HEK293T (cell line): Measurements from ENCODE around the gene TBX3.

Source experiments
- CTCF ChIA-PET: fragments of 350-600 bp; formaldehyde crosslinking; extraction: SDS; loops from one replicate; lab custom pipeline; 2021; ENCODE audit warnings: antibody characterized with exemption, inconsistent platforms; lab: Yijun Ruan, JAX
- POLR2A ChIA-PET: fragments of 350-600 bp; formaldehyde crosslinking; extraction: SDS; loops from one replicate; lab custom pipeline; 2020; ENCODE audit warnings: antibody characterized with exemption, inconsistent platforms; lab: Yijun Ruan, JAX
- DNase-seq: peaks from one replicate; pipeline ENCODE4 v3.0.0; 2012; ENCODE audit warnings: mixed read lengths; ENCODE audit errors: extremely low spot score
- ARNT ChIP-seq: fragments of 450-650 bp; IDR thresholded peaks from 2 replicates; pipeline ENCODE4 v1.6.1; 2017; ENCODE audit warnings: mild to moderate bottlenecking
- BHLHE40 ChIP-seq: fragments of 450-650 bp; IDR thresholded peaks from 2 replicates; pipeline ENCODE4 v1.6.1; 2016; ENCODE audit warnings: mild to moderate bottlenecking, moderate library complexity, borderline replicate concordance
- CTBP1 ChIP-seq: fragments of 450-650 bp; IDR thresholded peaks from 2 replicates; pipeline ENCODE4 v1.6.1; 2016; ENCODE audit warnings: borderline replicate concordance
- ELF4 ChIP-seq: fragments of 450-650 bp; IDR thresholded peaks from 2 replicates; pipeline ENCODE4 v1.6.1; 2017; ENCODE audit warnings: antibody characterized with exemption
- FOXA1 ChIP-seq: fragments of 450-650 bp; IDR thresholded peaks from 2 replicates; pipeline ENCODE4 v1.6.1; 2016; ENCODE audit warnings: mild to moderate bottlenecking
- FOXK2 ChIP-seq: fragments of 450-650 bp; IDR thresholded peaks from 2 replicates; pipeline ENCODE4 v1.6.1; 2016; ENCODE audit warnings: mild to moderate bottlenecking
- FOXM1 ChIP-seq: fragments of 450-650 bp; IDR thresholded peaks from 2 replicates; pipeline ENCODE4 v1.6.1; 2017; ENCODE audit warnings: mild to moderate bottlenecking, borderline replicate concordance
- HDGF ChIP-seq: fragments of 450-650 bp; IDR thresholded peaks from 2 replicates; pipeline ENCODE4 v1.6.1; 2017; ENCODE audit warnings: antibody characterized with exemption, borderline replicate concordance
- L3MBTL2 ChIP-seq: fragments of 450-650 bp; conservative IDR thresholded peaks from 2 replicates; pipeline ENCODE4 v1.6.1; 2016; ENCODE audit warnings: mild to moderate bottlenecking
- LEF1 ChIP-seq: fragments of 450-650 bp; IDR thresholded peaks from 2 replicates; pipeline ENCODE4 v1.6.1; 2017; ENCODE audit warnings: mild to moderate bottlenecking, borderline replicate concordance
- NFRKB ChIP-seq: fragments of 450-650 bp; IDR thresholded peaks from 2 replicates; pipeline ENCODE4 v1.6.1; 2016; ENCODE audit warnings: mild to moderate bottlenecking, moderate library complexity
- PKNOX1 ChIP-seq: fragments of 450-650 bp; IDR thresholded peaks from 2 replicates; pipeline ENCODE4 v1.6.1; 2016
- SP1 ChIP-seq: fragments of 450-650 bp; IDR thresholded peaks from 2 replicates; pipeline ENCODE4 v1.6.1; 2017
- SUZ12 ChIP-seq: fragments of 450-650 bp; IDR thresholded peaks from 2 replicates; pipeline ENCODE4 v1.6.1; 2016; ENCODE audit warnings: mild to moderate bottlenecking
- TARDBP ChIP-seq: fragments of 450-650 bp; IDR thresholded peaks from 2 replicates; pipeline ENCODE4 v1.6.1; 2016
- ZNF384 ChIP-seq: fragments of 450-650 bp; IDR thresholded peaks from 2 replicates; pipeline ENCODE4 v1.6.1; 2016

TBX3 gene

DNA sequence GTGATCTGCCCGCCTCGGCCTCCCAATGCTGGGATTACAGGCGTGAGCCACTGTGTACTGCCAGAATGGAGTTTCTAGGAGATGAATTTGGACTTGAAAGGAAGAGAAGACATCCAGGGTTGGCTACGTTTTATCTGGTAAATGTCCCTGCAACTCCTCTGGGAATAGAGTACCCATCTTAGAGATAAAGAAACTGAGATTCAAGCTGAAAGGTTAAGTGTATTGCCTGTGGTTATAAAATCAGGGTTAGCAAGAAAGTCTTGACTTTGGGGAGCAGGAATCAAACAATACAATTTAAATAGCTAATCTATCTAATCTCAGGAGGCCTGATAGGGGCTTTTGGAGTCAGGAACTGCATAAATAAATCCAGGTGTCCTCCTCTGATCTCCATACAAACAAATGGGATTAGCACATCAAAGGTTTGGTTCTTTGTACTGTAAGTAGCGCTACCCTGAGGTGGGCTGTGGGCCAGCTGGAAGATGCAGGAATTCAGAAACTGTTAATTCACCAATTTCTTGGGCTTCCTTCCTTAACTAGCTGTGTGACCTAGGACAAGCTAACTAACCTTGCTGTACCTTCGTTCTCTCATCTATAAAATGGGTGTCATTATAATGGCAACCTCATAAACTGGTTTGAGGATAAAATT lies 45.1 kb downstream of the TBX3 start:
- TF ChIP-seq BHLHE40 (no peak), NFRKB (no peak), LEF1 (no peak), SP1 (no peak), SUZ12 (no peak), PKNOX1 (no peak), HDGF (no peak), ARNT (no peak), TARDBP (no peak), FOXK2 (no peak), ELF4 (no peak), FOXM1 (no peak), FOXA1 (no peak), CTBP1 (no peak), ZNF384 (no peak)
- DNase-seq: no peak
- CTCF ChIA-PET: interaction anchor here (1.5 to 3.0 kb wide), 2 partner anchors 14 to 658 kb away, joined by 4 to 11 read pairs; no protein-coding TSS in a partner anchor
- POLR2A ChIA-PET: no interaction called here

DNA sequence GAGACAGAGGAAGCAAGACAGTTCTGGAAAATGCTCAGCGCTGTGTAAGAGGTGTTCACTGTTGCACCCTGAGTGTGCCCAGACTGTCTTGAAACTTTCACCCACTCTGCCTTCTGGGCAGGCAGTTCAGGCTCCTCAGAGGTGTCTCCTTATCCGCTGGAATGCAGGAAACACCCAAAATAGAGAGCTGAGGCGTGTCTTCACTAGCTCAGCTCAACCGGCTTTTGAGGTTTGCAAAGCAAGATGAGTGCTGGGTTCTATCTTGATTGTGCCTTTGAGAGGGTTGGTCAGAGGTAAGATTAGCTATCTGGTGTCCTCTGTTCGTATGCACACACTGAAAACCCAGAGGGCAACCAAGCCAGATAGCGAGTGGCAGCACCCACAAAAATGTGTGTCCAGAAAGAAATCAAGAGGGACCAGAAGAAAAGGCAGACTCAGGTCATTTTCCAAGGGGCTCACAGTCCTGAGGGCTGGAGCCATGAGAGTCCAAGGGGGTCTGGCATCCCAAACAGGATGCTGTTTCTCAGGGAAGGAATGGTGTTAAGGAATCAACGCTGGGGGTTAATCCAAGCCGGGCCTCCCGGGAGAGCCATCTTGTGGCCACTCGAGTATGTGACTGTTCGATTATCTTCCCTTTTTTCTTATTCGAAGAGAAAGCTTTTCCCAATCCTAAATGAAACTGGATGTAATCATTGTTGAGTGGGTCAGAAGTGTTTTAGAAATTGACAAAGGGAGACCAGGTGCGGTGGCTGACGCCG lies 47.1 kb downstream of the TBX3 start:
- peak; percentile 45 for DNase-seq
- no peak for TF ChIP-seq NFRKB
- TF ChIP-seq FOXK2: no peak
- TF ChIP-seq HDGF: no peak
- no peak for TF ChIP-seq FOXA1
- no peak for TF ChIP-seq ARNT
- no peak for TF ChIP-seq SUZ12
- TF ChIP-seq CTBP1: no peak
- POLR2A ChIA-PET: no interaction called here
- CTCF ChIA-PET: interaction anchor here (0.6 to 3.0 kb wide), 5 partner anchors 10 to 1117 kb away, joined by 3 to 11 read pairs (median 4); no protein-coding TSS in a partner anchor

- no peak for TF ChIP-seq ELF4
- TF ChIP-seq SUZ12: no peak
- TF ChIP-seq TARDBP: no peak
- no peak for TF ChIP-seq BHLHE40
- no peak for TF ChIP-seq FOXM1
- TF ChIP-seq SP1: no peak
- no peak for TF ChIP-seq LEF1
- no peak for TF ChIP-seq NFRKB
- no peak for TF ChIP-seq PKNOX1
- TF ChIP-seq FOXK2: no peak
- DNase-seq: no peak
- CTCF ChIA-PET: interaction anchor here (0.6 kb wide), 1 partner anchor 1316 kb away, joined by 4 read pairs; no protein-coding TSS in a partner anchor
- POLR2A ChIA-PET: interaction anchor here (0.9 kb wide), 1 partner anchor 25 kb away, joined by 3 read pairs; no protein-coding TSS in a partner anchor
Observed at GRCh38 chr12:114631242-114631641, 52.7 kb downstream of the TBX3 start.

DNA sequence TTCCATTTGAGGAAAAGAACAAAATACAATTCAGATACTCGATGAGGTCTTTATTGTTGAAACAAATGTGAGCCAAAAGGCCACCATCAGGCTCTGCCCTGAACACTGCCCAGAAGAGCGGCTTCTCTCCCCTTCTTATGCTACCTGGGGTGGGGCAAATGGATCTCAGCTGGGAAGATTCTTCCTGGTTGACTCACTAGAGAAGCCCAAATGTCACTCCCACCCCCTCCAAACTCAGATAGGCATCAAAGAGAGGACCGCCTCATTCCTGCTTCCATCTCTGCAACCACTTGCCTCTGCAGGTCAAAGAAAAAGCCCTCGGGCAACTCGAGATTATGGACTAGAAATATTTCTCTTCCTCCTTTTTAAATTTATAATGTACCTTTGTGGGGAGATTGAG lies 55.8 kb downstream of the TBX3 start:
- CTCF ChIA-PET: no interaction called here
- no peak for DNase-seq
- POLR2A ChIA-PET: no interaction called here
- TF ChIP-seq PKNOX1 (no peak), ARNT (no peak), SP1 (no peak), ZNF384 (no peak), LEF1 (no peak), ELF4 (no peak), HDGF (no peak), FOXM1 (no peak)

GRCh38 chr12:114627393-114627792 lies 56.6 kb downstream of the TBX3 start:
- DNase-seq: no peak
- CTCF ChIA-PET: interaction anchor here (1.1 kb wide), 1 partner anchor 9 kb away, joined by 3 read pairs; no protein-coding TSS in a partner anchor
- TF ChIP-seq FOXK2 (no peak), SP1 (no peak), HDGF (no peak), ELF4 (no peak), PKNOX1 (no peak), SUZ12 (no peak), FOXA1 (no peak), ZNF384 (no peak), TARDBP (no peak), L3MBTL2 (no peak), CTBP1 (no peak), BHLHE40 (no peak), ARNT (no peak), NFRKB (no peak), LEF1 (no peak), FOXM1 (no peak)
- POLR2A ChIA-PET: no interaction called here
